Ramos (cell line): ENCODE results near the gene TANC1.

ENCODE experiments used
- in situ Hi-C: fragments of 300-500 bp; cut with MboI; formaldehyde crosslinking; loops from one replicate; pipeline ENCODE4 v1.14.3; 2022; ENCODE audit warnings: low sequenced_read_pairs; ENCODE audit not compliant: unreplicated experiment

TANC1 gene

GRCh38 chr2:159052157-159052601 is 83.7 kb downstream of the TANC1 start:
- in situ Hi-C loops = no loop called here

- in situ Hi-C loops = no loop called here
Observed at GRCh38 chr2:159053161-159054031, 85.0 kb downstream of the TANC1 start.

DNA sequence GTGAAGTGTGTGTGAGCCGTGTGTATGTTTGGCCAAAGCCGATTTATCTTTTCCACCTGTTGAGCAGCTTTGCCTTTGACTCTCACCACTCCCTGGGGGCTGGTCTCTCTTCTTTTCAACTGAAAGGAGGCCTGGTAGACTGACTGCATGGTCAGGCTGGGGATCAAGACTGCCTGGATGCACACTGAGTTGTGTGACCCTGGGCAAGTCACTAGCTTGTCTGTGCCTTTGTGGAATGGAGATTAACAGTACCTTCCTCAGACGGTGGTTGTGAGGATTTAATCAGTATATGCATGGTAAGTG is 85.5 kb downstream of the TANC1 start:
- in situ Hi-C loops = no loop called here

DNA sequence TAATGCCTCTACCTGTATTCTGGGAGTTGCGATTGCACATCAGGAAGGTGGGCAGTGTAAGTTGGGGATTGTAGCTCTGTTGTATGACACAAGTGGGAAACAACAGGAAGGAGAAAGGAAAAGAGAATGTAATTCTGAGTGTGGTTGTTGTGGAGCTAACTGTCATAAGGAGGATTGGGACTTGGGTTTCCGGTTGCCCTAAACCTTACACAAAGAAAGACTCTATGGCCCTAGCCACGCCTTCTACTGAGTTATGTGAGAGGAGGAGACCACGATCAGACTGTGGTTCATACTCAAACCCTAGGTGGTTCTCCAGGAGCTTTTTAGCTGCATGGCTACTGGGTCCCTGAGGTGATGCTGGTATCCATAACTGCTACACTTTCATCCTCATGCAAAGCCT is 86.5 kb downstream of the TANC1 start:
- in situ Hi-C loops = no loop called here

DNA sequence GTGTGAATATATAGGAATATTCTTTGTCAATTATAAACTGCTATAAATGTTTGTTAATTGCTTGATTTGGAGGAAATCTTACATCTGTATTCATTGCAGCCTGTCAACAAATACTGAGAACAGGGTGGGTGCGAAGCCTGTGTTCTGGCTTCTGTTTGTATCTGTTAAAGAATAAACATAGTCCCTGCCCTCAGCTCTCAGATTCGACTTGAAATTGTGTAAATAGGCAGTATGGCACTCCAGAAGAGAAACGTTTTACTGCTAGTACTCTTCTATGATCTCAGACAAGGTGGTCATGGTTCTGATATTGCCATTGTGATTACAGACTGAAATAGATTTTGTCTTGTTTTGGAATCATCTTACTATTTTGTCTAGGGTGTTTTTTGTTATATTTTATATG is 92.1 kb downstream of the TANC1 start:
- in situ Hi-C loops = no loop called here

DNA sequence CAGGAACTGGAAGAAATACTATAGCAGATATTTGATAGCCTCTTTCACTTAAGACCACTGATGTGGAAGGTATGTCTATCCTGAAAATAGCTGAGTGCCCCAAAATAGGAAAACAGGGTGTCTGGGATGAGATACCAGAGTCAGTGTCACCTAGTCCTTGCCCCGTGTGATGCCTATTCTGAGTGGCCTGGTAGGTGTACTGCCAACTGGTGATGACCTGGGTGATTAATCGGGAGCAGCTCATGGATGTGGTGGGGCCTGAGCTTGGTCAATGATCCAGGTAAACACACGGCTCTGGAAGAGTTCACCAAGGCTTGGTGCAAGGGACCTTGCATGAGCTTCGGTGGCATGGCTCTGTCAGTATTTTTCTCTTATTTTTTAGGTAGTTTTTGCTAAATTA is 95.2 kb downstream of the TANC1 start:
- in situ Hi-C loops = no loop called here

- in situ Hi-C loops = no loop called here
Observed at GRCh38 chr2:159064446-159065301, 96.2 kb downstream of the TANC1 start.

DNA sequence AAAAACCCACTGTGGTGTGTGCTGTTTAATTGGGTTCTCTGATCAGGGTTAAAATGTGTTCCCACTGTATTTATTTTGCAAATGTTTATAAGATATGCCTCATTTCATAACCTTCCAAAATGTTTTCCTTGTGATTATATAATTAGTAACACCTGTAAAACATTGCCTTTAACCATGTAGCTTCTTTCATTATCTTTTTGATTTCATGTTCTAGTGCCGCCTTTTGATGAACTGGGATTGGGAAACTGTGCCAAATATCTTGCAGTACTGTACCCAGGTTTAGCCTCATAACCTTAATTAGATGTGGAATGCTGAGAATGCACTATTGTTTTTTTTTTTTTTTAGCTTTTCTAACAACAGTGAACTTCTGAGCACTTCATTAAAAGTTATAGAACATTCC is 96.9 kb downstream of the TANC1 start:
- in situ Hi-C loops = no loop called here

DNA sequence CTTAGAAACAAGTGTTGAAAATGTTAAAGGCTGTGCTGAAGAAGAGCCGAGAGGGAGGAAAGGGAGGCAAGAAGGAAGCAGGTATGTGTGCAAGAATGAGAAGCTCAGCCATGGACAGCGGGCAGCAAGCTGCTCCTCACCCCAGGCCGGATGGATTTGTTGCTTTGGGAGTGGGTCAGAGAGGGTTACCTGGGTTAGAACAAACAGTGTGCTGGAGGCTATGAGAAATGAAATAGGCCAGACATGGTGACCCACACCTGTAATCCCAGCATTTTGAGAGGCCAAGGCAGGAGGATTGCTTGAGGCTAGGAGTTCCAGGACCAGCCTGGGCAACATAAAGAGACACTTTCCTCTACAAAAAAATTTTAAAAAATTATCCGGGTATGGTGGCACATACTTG is 97.5 kb downstream of the TANC1 start:
- in situ Hi-C loops = no loop called here

DNA sequence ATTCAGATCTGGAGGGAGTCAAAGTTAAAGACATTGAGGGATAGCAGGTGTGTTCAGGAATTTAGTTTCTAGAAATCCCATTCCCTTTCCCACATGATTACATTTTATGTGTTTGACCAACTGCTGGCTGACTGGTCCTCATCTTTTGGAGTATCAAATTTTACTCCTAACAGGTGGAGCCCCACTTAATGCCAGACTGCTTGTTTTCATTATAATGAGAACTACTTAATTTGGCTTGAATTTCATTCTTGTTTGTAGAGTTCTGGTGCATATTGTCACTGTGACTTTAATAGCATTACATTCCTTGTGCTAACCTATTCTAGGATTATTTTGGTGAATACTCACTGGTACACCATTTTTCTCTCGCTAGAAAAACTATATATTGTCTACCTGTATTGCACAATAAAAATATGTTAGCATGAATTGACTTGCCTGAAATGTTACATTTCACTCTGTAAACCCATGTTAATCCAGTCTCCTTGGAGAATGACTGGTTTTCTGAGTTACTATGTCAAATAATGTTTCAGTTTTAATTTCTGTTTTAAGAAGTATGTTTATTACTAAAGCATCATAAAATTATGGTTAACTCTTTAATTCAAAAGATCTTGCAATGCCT is 98.2 kb downstream of the TANC1 start:
- in situ Hi-C loops = no loop called here

DNA sequence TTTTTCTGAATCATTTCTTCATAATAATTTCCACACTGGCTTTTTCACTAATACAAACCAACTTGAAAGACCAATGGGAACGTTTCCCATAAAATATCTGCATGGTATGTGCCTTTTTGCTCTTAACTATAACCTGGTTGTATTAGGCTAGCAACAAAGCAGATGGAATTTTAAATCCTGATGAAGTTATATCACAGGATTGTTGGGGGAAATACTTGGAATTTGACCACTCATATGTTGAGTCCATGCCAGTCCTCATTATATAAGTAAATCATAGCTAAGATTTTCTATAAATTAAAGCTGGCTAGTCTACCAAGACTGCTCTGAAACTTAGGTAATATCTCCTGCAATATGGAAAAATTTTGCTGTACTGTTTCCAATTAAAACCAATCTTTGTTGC is 99.5 kb downstream of the TANC1 start:
- in situ Hi-C loops = no loop called here

DNA sequence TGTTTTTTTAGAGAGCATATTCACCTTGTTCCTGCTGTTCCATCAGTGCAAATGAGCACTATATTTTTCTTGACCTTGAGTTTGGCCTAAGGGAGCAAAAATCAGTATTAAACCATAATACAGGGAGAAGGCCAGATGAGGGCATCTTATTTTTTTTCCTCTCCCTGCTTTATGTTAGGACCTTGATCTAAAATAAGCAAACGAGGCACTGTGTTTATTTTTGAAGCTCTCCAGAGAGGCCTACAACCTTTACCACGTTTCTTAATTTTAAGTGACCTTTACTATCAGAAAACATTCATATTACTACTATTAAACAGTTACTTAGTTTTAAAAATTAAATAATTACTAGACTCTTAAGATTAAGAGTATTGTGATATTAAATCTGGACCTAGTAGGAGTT is 100.8 kb downstream of the TANC1 start:
- in situ Hi-C loops = no loop called here

DNA sequence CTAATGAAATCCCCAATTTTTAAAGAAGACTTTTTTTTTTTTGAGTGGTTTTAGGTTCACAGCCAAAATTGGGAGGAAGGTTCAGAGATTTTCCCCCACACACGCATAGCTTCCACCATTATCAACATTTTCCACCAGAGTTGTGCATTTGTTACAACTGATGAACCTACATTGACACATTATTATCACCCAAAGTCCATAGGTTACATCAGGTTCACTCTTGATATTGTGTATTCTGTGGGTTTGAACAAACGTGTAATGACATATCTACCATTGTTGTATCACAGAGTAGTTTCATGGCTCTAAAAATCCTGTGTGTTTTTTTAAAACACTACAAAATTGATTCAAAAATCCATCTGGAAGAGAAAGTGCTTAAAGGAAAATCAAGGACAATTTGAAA is 101.8 kb downstream of the TANC1 start:
- in situ Hi-C loops = no loop called here

- in situ Hi-C loops = no loop called here
Observed at GRCh38 chr2:159071190-159071915, 102.9 kb downstream of the TANC1 start.

DNA sequence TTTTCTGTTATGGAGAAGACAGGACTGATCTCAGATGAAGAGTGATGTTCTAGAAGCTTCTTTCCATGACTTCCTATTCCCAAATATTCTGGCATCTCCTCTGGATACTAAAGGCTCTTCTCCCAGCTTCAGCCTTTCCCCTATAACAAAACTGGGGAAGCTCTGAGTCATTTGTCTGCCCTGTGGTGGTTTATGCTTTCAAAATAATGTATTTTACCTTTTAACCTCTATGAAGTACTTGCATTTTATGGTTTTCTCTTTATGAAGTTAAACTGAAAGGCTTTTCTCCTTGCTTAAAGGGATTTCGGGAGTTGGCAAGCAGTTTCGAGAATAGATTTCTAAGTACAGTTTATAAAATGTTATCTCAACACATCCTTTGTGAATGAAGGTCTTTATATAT is 104.4 kb downstream of the TANC1 start:
- in situ Hi-C loops = no loop called here

DNA sequence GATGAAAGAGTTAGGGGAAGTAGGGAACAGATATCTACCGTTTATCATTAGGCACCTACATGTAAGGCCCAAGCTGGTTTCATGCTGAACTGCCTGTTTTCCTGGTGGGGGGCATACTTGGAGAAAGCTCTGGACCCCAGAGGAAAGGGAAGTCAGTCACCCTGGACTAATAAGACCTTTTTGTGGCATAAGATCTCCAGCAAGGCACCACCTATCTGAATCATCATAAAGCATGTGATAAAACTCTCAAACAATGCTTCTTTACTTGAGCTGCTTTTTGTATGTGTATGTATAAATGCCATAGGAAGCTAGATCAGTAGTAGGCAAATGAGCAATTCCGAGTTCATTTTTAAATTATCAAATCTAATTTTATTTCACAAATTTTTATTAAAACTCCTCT is 104.8 kb downstream of the TANC1 start:
- in situ Hi-C loops = no loop called here

- in situ Hi-C loops = no loop called here
Observed at GRCh38 chr2:159074605-159075004, 106.2 kb downstream of the TANC1 start.

DNA sequence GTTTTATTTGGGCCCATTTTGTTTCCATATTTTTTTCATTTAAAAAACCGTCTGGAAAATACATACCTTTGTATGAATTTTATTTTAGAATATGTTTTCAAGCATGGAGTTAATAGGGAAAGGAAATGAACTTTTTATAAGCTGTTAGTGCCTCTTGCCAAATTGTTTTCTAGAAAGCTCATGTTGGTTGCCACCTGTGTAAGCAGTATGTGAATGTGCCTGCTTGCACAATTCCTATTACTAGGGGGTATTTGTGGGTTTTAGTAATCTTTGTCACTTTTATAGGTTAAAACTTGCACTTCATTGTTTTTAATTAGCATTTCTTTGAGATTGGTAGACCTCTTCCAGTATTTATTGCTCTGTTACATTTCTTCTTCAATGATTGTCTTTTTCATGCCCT is 107.3 kb downstream of the TANC1 start:
- in situ Hi-C loops = no loop called here

DNA sequence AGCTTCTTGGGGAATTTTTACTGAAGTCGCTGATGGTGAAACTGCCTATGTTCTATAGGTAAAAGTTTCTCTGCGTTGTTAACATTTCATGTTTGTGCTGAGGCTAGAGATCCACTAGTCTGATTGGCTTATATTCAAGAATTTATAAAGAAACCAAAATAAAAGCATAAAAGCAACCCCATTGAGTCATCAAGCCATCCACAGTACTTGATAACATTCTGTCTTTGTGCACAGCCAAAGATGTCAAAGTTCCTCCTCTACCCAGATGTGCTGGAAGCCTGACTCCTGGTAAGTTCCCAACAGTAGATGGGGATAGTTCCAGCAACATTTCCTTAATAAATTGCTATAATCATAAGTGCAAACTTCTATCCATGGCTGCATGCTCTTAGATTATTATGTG is 107.8 kb downstream of the TANC1 start:
- in situ Hi-C loops = no loop called here

- in situ Hi-C loops = no loop called here
Observed at GRCh38 chr2:159077869-159078268, 109.4 kb downstream of the TANC1 start.

DNA sequence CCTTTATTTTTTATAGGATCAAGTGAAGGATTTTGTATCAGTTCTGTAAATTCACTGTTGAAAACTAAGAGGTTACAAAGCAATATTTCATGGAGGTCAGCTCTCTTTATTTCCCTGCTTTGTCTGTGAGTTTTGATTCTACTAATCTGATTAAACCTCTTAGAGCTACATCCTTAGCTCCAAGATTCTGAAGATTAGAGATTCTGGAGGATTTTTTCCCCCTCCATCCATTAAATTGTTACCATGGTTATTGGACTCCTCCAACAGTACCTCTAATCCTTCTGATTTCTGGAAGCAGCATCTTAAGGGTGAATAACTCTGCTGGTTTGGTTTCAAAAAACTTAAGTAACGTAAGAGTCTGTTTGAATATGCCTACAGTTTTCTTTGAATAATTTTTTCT is 110.0 kb downstream of the TANC1 start:
- in situ Hi-C loops = no loop called here
